ENCODE measurements around the gene LRP3. TPM values are rescaled to one million over a fixed set of nuclear protein-coding genes. Genes with fewer than 3 reads are reported as not detected.
A peak's percentile ranks its signal among the peaks of the same experiment; 100 is the strongest.

LRP3 gene
- total and polyA plus RNA-seq, 5 experiments from 2014 or later, result not detected

- Mint-ChIP-seq H3K9me3 (peaks cover 8 to 38% (median 20%) of the 10 kb centered on the region in 9 donors), H3K4me1 (peaks cover 9 to 12% (median 11%) of the 10 kb centered on the region in 4 donors), H3K27ac (no peak overlapping the region), H3K36me3 (peaks cover 11 to 24% (median 12%) of the 10 kb centered on the region in 3 donors), H3K4me3 (peak overlapping the region in 3 of 10 donors; percentile 15 to 32 (median 17)), H3K27me3 (peaks cover 27 to 70% (median 48%) of the 10 kb centered on the region in 5 donors)
- POLR2A ChIA-PET, result no interaction called here
- ATAC-seq (no peak), DNase-seq (no peak)
Observed at GRCh38 chr19:33227870-33228599, 33.9 kb downstream of the LRP3 start.

- peaks cover 8 to 37% (median 20%) of the 10 kb centered on the region in 9 donors for H3K9me3 Mint-ChIP-seq
- H3K4me3 Mint-ChIP-seq, result no peak overlapping the region
- POLR2A ChIA-PET, result no interaction called here
- peaks cover 25 to 53% (median 40%) of the 10 kb centered on the region in 5 donors for H3K27me3 Mint-ChIP-seq
- DNase-seq (no peak), ATAC-seq (no peak)
- peaks cover 7 to 11% (median 11%) of the 10 kb centered on the region in 4 donors for H3K4me1 Mint-ChIP-seq
- peaks cover 11 to 24% (median 12%) of the 10 kb centered on the region in 3 donors for H3K36me3 Mint-ChIP-seq
- H3K27ac Mint-ChIP-seq, result no peak overlapping the region
Observed at GRCh38 chr19:33229962-33230361, 35.8 kb downstream of the LRP3 start.

- POLR2A ChIA-PET, result no interaction called here
- Mint-ChIP-seq H3K4me1 (peaks cover 2 to 7% (median 2%) of the 10 kb centered on the region in 4 donors), H3K27me3 (peaks cover 18 to 45% (median 36%) of the 10 kb centered on the region in 5 donors), H3K9me3 (peaks cover 8 to 31% (median 20%) of the 10 kb centered on the region in 9 donors), H3K27ac (no peak overlapping the region), H3K4me3 (no peak overlapping the region), H3K36me3 (peaks cover 7 to 24% (median 11%) of the 10 kb centered on the region in 3 donors)
- no peak for DNase-seq
- ATAC-seq, result no peak
Observed at GRCh38 chr19:33231511-33231910, 37.4 kb downstream of the LRP3 start.

- peaks cover 0 to 5% (median 0%) of the 10 kb centered on the region in 4 donors for H3K4me1 Mint-ChIP-seq
- H3K27ac Mint-ChIP-seq, result no peak overlapping the region
- peaks cover 3 to 19% (median 8%) of the 10 kb centered on the region in 3 donors for H3K36me3 Mint-ChIP-seq
- H3K9me3 Mint-ChIP-seq, result peaks cover 8 to 25% (median 14%) of the 10 kb centered on the region in 9 donors
- ATAC-seq, result no peak
- no peak for DNase-seq
- H3K27me3 Mint-ChIP-seq, result peaks cover 18 to 33% (median 30%) of the 10 kb centered on the region in 5 donors
- POLR2A ChIA-PET, result no interaction called here
- no peak overlapping the region for H3K4me3 Mint-ChIP-seq
Observed at GRCh38 chr19:33232656-33233055, 38.5 kb downstream of the LRP3 start.

GRCh38 chr19:33233056-33233873, 39.1 kb downstream of the LRP3 start:
- peaks cover 0 to 13% (median 6%) of the 10 kb centered on the region in 3 donors for H3K36me3 Mint-ChIP-seq
- POLR2A ChIA-PET, result no interaction called here
- H3K9me3 Mint-ChIP-seq, result peaks cover 5 to 19% (median 8%) of the 10 kb centered on the region in 9 donors
- no peak for ATAC-seq
- DNase-seq, result no peak
- peaks cover 0 to 5% (median 0%) of the 10 kb centered on the region in 4 donors for H3K4me1 Mint-ChIP-seq
- no peak overlapping the region for H3K27ac Mint-ChIP-seq
- peaks cover 15 to 28% (median 25%) of the 10 kb centered on the region in 5 donors for H3K27me3 Mint-ChIP-seq
- no peak overlapping the region for H3K4me3 Mint-ChIP-seq

GRCh38 chr19:33234092-33234491, 40.0 kb downstream of the LRP3 start:
- peaks cover 10 to 20% (median 17%) of the 10 kb centered on the region in 5 donors for H3K27me3 Mint-ChIP-seq

GRCh38 chr19:33234736-33235135, 40.6 kb downstream of the LRP3 start:
- H3K4me3 Mint-ChIP-seq, result no peak overlapping the region
- no peak overlapping the region for H3K27ac Mint-ChIP-seq
- peaks cover 9 to 20% (median 15%) of the 10 kb centered on the region in 5 donors for H3K27me3 Mint-ChIP-seq
- H3K9me3 Mint-ChIP-seq, result peaks cover 0 to 9% (median 0%) of the 10 kb centered on the region in 9 donors
- POLR2A ChIA-PET, result no interaction called here
- H3K4me1 Mint-ChIP-seq, result peaks cover 0 to 7% (median 0%) of the 10 kb centered on the region in 4 donors
- ATAC-seq, result no peak
- no peak for DNase-seq
- H3K36me3 Mint-ChIP-seq, result peaks cover 0 to 6% (median 0%) of the 10 kb centered on the region in 3 donors

More at GRCh38 chr19:33234092-33234491, 40.0 kb downstream of the LRP3 start:
- H3K9me3 Mint-ChIP-seq, result peaks cover 0 to 11% (median 0%) of the 10 kb centered on the region in 9 donors
- DNase-seq (no peak), ATAC-seq (no peak)
- no peak overlapping the region for H3K4me3 Mint-ChIP-seq
- H3K4me1 Mint-ChIP-seq, result peaks cover 0 to 5% (median 0%) of the 10 kb centered on the region in 4 donors
- POLR2A ChIA-PET, result no interaction called here
- H3K36me3 Mint-ChIP-seq, result peaks cover 0 to 6% (median 0%) of the 10 kb centered on the region in 3 donors
- H3K27ac Mint-ChIP-seq, result no peak overlapping the region

GRCh38 chr19:33235269-33235995, 41.3 kb downstream of the LRP3 start:
- POLR2A ChIA-PET, result interaction anchor here (1.4 kb wide), 1 partner anchor 138 kb away, joined by 3 read pairs; the partner anchor contains the start of gene CEBPG
- Mint-ChIP-seq H3K4me3 (peak overlapping the region in 2 of 10 donors; percentile 58 to 61), H3K27me3 (peaks cover 5 to 16% (median 10%) of the 10 kb centered on the region in 5 donors), H3K4me1 (peaks cover 0 to 7% (median 0%) of the 10 kb centered on the region in 4 donors), H3K36me3 (peaks cover 0 to 5% (median 0%) of the 10 kb centered on the region in 3 donors), H3K27ac (no peak overlapping the region), H3K9me3 (peaks cover 0 to 5% (median 0%) of the 10 kb centered on the region in 9 donors)
- DNase-seq (peak; percentile 32 to 84 (median 64)), ATAC-seq (peak; percentile 42 to 57)

- peaks cover 0 to 7% (median 0%) of the 10 kb centered on the region in 4 donors for H3K4me1 Mint-ChIP-seq
- DNase-seq, result no peak
- no peaks in the 10 kb centered on the region for H3K9me3 Mint-ChIP-seq
- no peaks in the 10 kb centered on the region for H3K36me3 Mint-ChIP-seq
- no peak overlapping the region for H3K4me3 Mint-ChIP-seq
- no peak for ATAC-seq
- peaks cover under 1 to 11% (median 5%) of the 10 kb centered on the region in 5 donors for H3K27me3 Mint-ChIP-seq
- no peak overlapping the region for H3K27ac Mint-ChIP-seq
- POLR2A ChIA-PET, result interaction anchor here (1.4 kb wide), 1 partner anchor 138 kb away, joined by 3 read pairs; the partner anchor contains the start of gene CEBPG
Observed at GRCh38 chr19:33235996-33236350, 41.8 kb downstream of the LRP3 start.

- Mint-ChIP-seq H3K27me3 (peaks cover 0 to 8% (median 5%) of the 10 kb centered on the region in 5 donors), H3K4me3 (no peak overlapping the region), H3K9me3 (no peaks in the 10 kb centered on the region), H3K4me1 (peaks cover 0 to 7% (median 0%) of the 10 kb centered on the region in 4 donors), H3K27ac (no peak overlapping the region), H3K36me3 (no peaks in the 10 kb centered on the region)
- ATAC-seq (no peak), DNase-seq (no peak)
- POLR2A ChIA-PET, result interaction anchor here (1.4 kb wide), 1 partner anchor 137 kb away, joined by 3 read pairs; the partner anchor contains the start of gene CEBPG
Observed at GRCh38 chr19:33236696-33237390, 42.7 kb downstream of the LRP3 start.

GRCh38 chr19:33238481-33239149, 44.5 kb downstream of the LRP3 start:
- Mint-ChIP-seq H3K27ac (peak overlapping the region in 1 of 10 donors; percentile 20), H3K27me3 (peaks cover 3 to 8% (median 5%) of the 10 kb centered on the region in 5 donors), H3K36me3 (no peaks in the 10 kb centered on the region), H3K4me1 (peaks cover 0 to 9% (median 0%) of the 10 kb centered on the region in 4 donors), H3K9me3 (peaks cover 0 to 3% (median 0%) of the 10 kb centered on the region in 9 donors), H3K4me3 (no peak overlapping the region)
- POLR2A ChIA-PET, result no interaction called here
- no peak for DNase-seq
- no peak for ATAC-seq
